GM23248 (cell line): Measurements from ENCODE around the gene PABPC1L. TPM values are rescaled to one million over a fixed set of nuclear protein-coding genes. Genes with fewer than 3 reads are reported as not detected.

Experiments used
- DNase-seq: peaks from one replicate; pipeline ENCODE4 v3.0.0-alpha.2; 2015
- H2AFZ ChIP-seq: fragments of 200-600 bp; sonication (generic); 2 replicates; pipeline ENCODE4 v1.6.1; 2016; ENCODE audit warnings: antibody characterized with exemption
- H3F3A ChIP-seq: fragments of 200-600 bp; sonication (generic); 2 replicates; pipeline ENCODE4 v1.6.1; 2016; ENCODE audit warnings: mild to moderate bottlenecking, antibody characterized with exemption, mixed run types; ENCODE audit not compliant: insufficient read depth
- H3K27ac ChIP-seq: fragments of 200-600 bp; sonication (generic); 2 replicates; pipeline ENCODE4 v1.5.1; 2016; ENCODE audit warnings: mild to moderate bottlenecking
- H3K27me3 ChIP-seq: fragments of 200-600 bp; sonication (generic); replicated peaks from 2 replicates; pipeline ENCODE4 v1.6.1; 2016; ENCODE audit warnings: mild to moderate bottlenecking; ENCODE audit not compliant: insufficient read depth
- H3K36me3 ChIP-seq: fragments of 200-600 bp; sonication (generic); 2 replicates; pipeline ENCODE4 v1.6.1; 2016; ENCODE audit warnings: low read depth, mild to moderate bottlenecking
- H3K4me1 ChIP-seq: fragments of 200-600 bp; sonication (generic); 2 replicates; pipeline ENCODE4 v1.6.1; 2016; ENCODE audit warnings: mild to moderate bottlenecking; ENCODE audit not compliant: insufficient read depth
- H3K4me2 ChIP-seq: fragments of 200-600 bp; sonication (generic); one replicate; pipeline ENCODE4 v1.6.1; 2016; ENCODE audit warnings: mild to moderate bottlenecking; ENCODE audit not compliant: unreplicated experiment
- H3K4me3 ChIP-seq: fragments of 200-600 bp; sonication (generic); 2 replicates; pipeline ENCODE4 v1.5.1; 2016; ENCODE audit warnings: mild to moderate bottlenecking
- H3K79me2 ChIP-seq: fragments of 200-600 bp; sonication (generic); 2 replicates; pipeline ENCODE4 v1.6.1; 2016; ENCODE audit warnings: mild to moderate bottlenecking; ENCODE audit not compliant: insufficient read depth
- H3K9ac ChIP-seq: fragments of 200-600 bp; sonication (generic); 2 replicates; pipeline ENCODE4 v1.6.1; 2016; ENCODE audit warnings: mild to moderate bottlenecking
- H3K9me2 ChIP-seq: fragments of 200-600 bp; sonication (generic); 2 replicates; pipeline ENCODE4 v1.6.1; 2016; ENCODE audit warnings: mixed run types, mild to moderate bottlenecking, moderate library complexity; ENCODE audit not compliant: insufficient read depth
- H3K9me3 ChIP-seq: fragments of 200-600 bp; sonication (generic); one replicate; pipeline ENCODE4 v1.6.1; 2017; ENCODE audit warnings: low read depth
- H4K20me1 ChIP-seq: fragments of 200-600 bp; sonication (generic); 2 replicates; pipeline ENCODE4 v1.6.0; 2016; ENCODE audit not compliant: insufficient read depth
- EZH2 ChIP-seq: fragments of 200-600 bp; sonication (generic); IDR thresholded peaks from 2 replicates; pipeline ENCODE4 v1.6.1; 2018; ENCODE audit warnings: antibody characterized with exemption, mild to moderate bottlenecking; ENCODE audit not compliant: insufficient read depth, poor library complexity, severe bottlenecking
- EZH2phosphoT487 ChIP-seq: fragments of 200-600 bp; sonication (generic); IDR thresholded peaks from 2 replicates; pipeline ENCODE4 v1.6.1; 2018; ENCODE audit warnings: antibody characterized with exemption, moderate library complexity, mild to moderate bottlenecking, low read depth; ENCODE audit not compliant: insufficient read depth
- WGBS, 2 experiments: methylation state at CpG; one replicate each; pipeline ENCODE4 v1.1.6; 2015 to 2017; ENCODE audit warnings: low lambda C conversion rate in 2 of 2, low coverage in 1 of 2; ENCODE audit errors: missing lambda C conversion rate in 2 of 2; 5-methylcytosine and 5-hydroxymethylcytosine counted together
- in situ Hi-C: fragments of 300-500 bp; cut with MboI; formaldehyde crosslinking; loops from 2 replicates; pipeline ENCODE4 v1.15.0; 2020
- polyA plus RNA-seq: library from polyadenylated mRNA; unstranded; fragments of >200 nt; fragmentation: Nextera tagmentation; extraction: Ambion mirVana; gene quantifications from 2 replicates; pipeline ENCODE4 v1.2.1, GENCODE V29; 2016
- total RNA-seq: library from RNA; depleted of rRNA; stranded (reverse); fragments of >200 nt; shearing (Covaris generic); gene quantifications from 2 replicates; pipeline ENCODE4 v1.2.3, GENCODE V29; 2014

The PABPC1L gene
- total and polyA plus RNA-seq, 2 experiments from 2014 or later = 5.9 to 10.4 TPM

- Histone ChIP-seq H3K36me3 (peaks cover 64% of the 10 kb centered on the region), H3F3A (no peaks in the 10 kb centered on the region), H3K4me3 (no peak overlapping the region), H3K4me1 (no peaks in the 10 kb centered on the region), H3K27me3 (no peaks in the 10 kb centered on the region), H3K27ac (no peak overlapping the region), H3K9me3 (no peaks in the 10 kb centered on the region), H4K20me1 (no peaks in the 10 kb centered on the region), H3K9ac (no peak overlapping the region), H3K4me2 (no peak overlapping the region), H2AFZ (no peak overlapping the region), H3K79me2 (peaks cover 25% of the 10 kb centered on the region), H3K9me2 (no peaks in the 10 kb centered on the region)
- 93 to 99% methylated on average over 4 of the region's 4 CpGs for WGBS, 2 experiments
- no peak for DNase-seq
- in situ Hi-C loops = no loop called here
- TF ChIP-seq EZH2 (no peak), EZH2phosphoT487 (no peak)
Measured at GRCh38 chr20:44976698-44977097, 66.8 kb downstream of the PABPC1L start.

GRCh38 chr20:44979090-44979621 lies 69.3 kb downstream of the PABPC1L start:
- H3K9me3 ChIP-seq = no peaks in the 10 kb centered on the region
- no peak overlapping the region for H3K4me3 ChIP-seq
- no peak overlapping the region for H3K9ac ChIP-seq
- DNase-seq = no peak
- in situ Hi-C loops = no loop called here
- 88 to 97% methylated on average over 2 of the region's 2 CpGs for WGBS, 2 experiments
- peaks cover 55% of the 10 kb centered on the region for H3K36me3 ChIP-seq
- H2AFZ ChIP-seq = no peak overlapping the region
- no peak overlapping the region for H3K4me2 ChIP-seq
- H3K9me2 ChIP-seq = no peaks in the 10 kb centered on the region
- H3F3A ChIP-seq = no peaks in the 10 kb centered on the region
- H3K4me1 ChIP-seq = no peaks in the 10 kb centered on the region
- H3K27me3 ChIP-seq = no peaks in the 10 kb centered on the region
- H4K20me1 ChIP-seq = no peaks in the 10 kb centered on the region
- TF ChIP-seq EZH2phosphoT487 = no peak
- no peak for TF ChIP-seq EZH2
- H3K79me2 ChIP-seq = peaks cover 14% of the 10 kb centered on the region; the same call in 1 of the 2 replicates
- no peak overlapping the region for H3K27ac ChIP-seq

- no peak overlapping the region for H2AFZ ChIP-seq
- DNase-seq = no peak
- no peaks in the 10 kb centered on the region for H3K4me1 ChIP-seq
- in situ Hi-C loops = no loop called here
- TF ChIP-seq EZH2phosphoT487 (no peak), EZH2 (no peak)
- H3K4me3 ChIP-seq = no peak overlapping the region
- peaks cover 53% of the 10 kb centered on the region; the same call in 1 of the 2 replicates for H3K36me3 ChIP-seq
- no peaks in the 10 kb centered on the region for H3K9me3 ChIP-seq
- H3K4me2 ChIP-seq = no peak overlapping the region
- WGBS, 2 experiments = 97 to 98% methylated on average over 8 of the region's 8 CpGs
- no peaks in the 10 kb centered on the region for H3K9me2 ChIP-seq
- no peak overlapping the region for H3K27ac ChIP-seq
- no peak overlapping the region for H3K9ac ChIP-seq
- no peaks in the 10 kb centered on the region for H3F3A ChIP-seq
- H4K20me1 ChIP-seq = no peaks in the 10 kb centered on the region
- no peaks in the 10 kb centered on the region for H3K27me3 ChIP-seq
- H3K79me2 ChIP-seq = peaks cover 4% of the 10 kb centered on the region; the same call in 1 of the 2 replicates
Measured at GRCh38 chr20:44981736-44982406, 72.0 kb downstream of the PABPC1L start.

GRCh38 chr20:44983093-44983674 lies 73.3 kb downstream of the PABPC1L start:
- WGBS, 2 experiments = 94 to 98% methylated on average over 7 of the region's 7 CpGs
- Histone ChIP-seq H3K9me3 (no peaks in the 10 kb centered on the region), H2AFZ (no peak overlapping the region)

More at GRCh38 chr20:44983093-44983674, 73.3 kb downstream of the PABPC1L start:
- no peaks in the 10 kb centered on the region for H3K27me3 ChIP-seq
- H3K4me1 ChIP-seq = no peaks in the 10 kb centered on the region
- in situ Hi-C loops = no loop called here
- TF ChIP-seq EZH2phosphoT487 (no peak), EZH2 (no peak)
- H3K27ac ChIP-seq = no peak overlapping the region
- no peak overlapping the region for H3K9ac ChIP-seq
- peaks cover 4% of the 10 kb centered on the region; the same call in 1 of the 2 replicates for H3K79me2 ChIP-seq
- no peaks in the 10 kb centered on the region for H3K9me2 ChIP-seq
- peaks cover 66% of the 10 kb centered on the region for H3K36me3 ChIP-seq
- no peak overlapping the region for H3K4me3 ChIP-seq
- no peaks in the 10 kb centered on the region for H4K20me1 ChIP-seq
- no peaks in the 10 kb centered on the region for H3F3A ChIP-seq
- no peak for DNase-seq
- H3K4me2 ChIP-seq = no peak overlapping the region
